Upper lobe of left lung (tissue), 6 donors: Measurements from ENCODE around the gene CCDC136. TPM values are rescaled to one million over a fixed set of nuclear protein-coding genes. Genes with fewer than 3 reads are reported as not detected.

Source experiments
- ATAC-seq, 2 donors: fragments of 200-7000 bp; cut with Tn5 transposase; one replicate each; pipeline ENCODE4 v1.9.1; 2022; ENCODE audit warnings: mild to moderate bottlenecking in 2 of 2, moderate library complexity in 2 of 2; ENCODE audit not compliant: low FRiP score in 2 of 2
- DNase-seq, 2 donors: peaks; one replicate each; pipeline ENCODE4 v3.0.0-alpha.2; 2019 to 2020
- H3K27ac ChIP-seq, 4 donors: fragments of 200-600 bp; sonication (generic); one replicate each; pipeline ENCODE4 v1.5.1; 2016 to 2019
- H3K27me3 ChIP-seq, 4 donors: fragments of 200-600 bp; sonication (generic); one replicate each; pipeline ENCODE4 v1.5.1; 2017 to 2019
- H3K36me3 ChIP-seq, 4 donors: fragments of 200-600 bp; sonication (generic); one replicate each; pipeline ENCODE4 v1.5.1; 2016 to 2019
- H3K4me1 ChIP-seq, 4 donors: fragments of 200-600 bp; sonication (generic); one replicate each; pipeline ENCODE4 v1.5.1; 2018 to 2019
- H3K4me3 ChIP-seq, 4 donors: fragments of 200-600 bp; sonication (generic); one replicate each; pipeline ENCODE4 v1.5.1; 2017 to 2019; ENCODE audit warnings: mild to moderate bottlenecking in 2 of 4, moderate library complexity in 1 of 4
- H3K9me3 ChIP-seq, 4 donors: fragments of 200-600 bp; sonication (generic); one replicate each; pipeline ENCODE4 v1.5.1; 2018 to 2019
- CTCF ChIP-seq, 6 experiments: fragments of 450-650 bp in 4 of 6; fragments of 200-600 bp in 2 of 6; sonication (generic) in 2 of 6; IDR thresholded peaks; one replicate each; pipeline ENCODE4 v1.5.1; 2016 to 2019; ENCODE audit warnings: antibody characterized with exemption in 6 of 6
- EP300 ChIP-seq, 4 donors: sonication (generic); formaldehyde crosslinking; IDR thresholded peaks; one replicate each; pipeline ENCODE4 v1.5.1; 2017; ENCODE audit warnings: antibody characterized with exemption in 4 of 4, control low read depth in 2 of 4
- POLR2A ChIP-seq, 4 donors: fragments of 450-650 bp; IDR thresholded peaks; one replicate each; pipeline ENCODE4 v1.5.1; 2016 to 2017; ENCODE audit warnings: antibody characterized with exemption in 4 of 4, mild to moderate bottlenecking in 2 of 4
- POLR2AphosphoS5 ChIP-seq, 2 donors: sonication (generic); formaldehyde crosslinking; IDR thresholded peaks; one replicate each; pipeline ENCODE4 v1.5.1; 2017; ENCODE audit warnings: antibody characterized with exemption in 2 of 2
- WGBS, 2 donors: methylation state at CpG; one replicate each; pipeline ENCODE4 v1.1.5; 2017 to 2018; 5-methylcytosine and 5-hydroxymethylcytosine counted together
- total RNA-seq, 6 donors: library from RNA; depleted of rRNA in 4 of 6; stranded (reverse); fragments of >200 nt in 4 of 6; gene quantifications; one replicate each; pipeline versions ENCODE4 v1.1.0 to v1.2.1, GENCODE V29; 2016 to 2021
- donor health status: DM: no; HTN: no; CAD: no; lungs with moderate emphysema.
- donor health status: DM: no; HTN: yes; CAD: no; lungs with severe emphysema.

The CCDC136 gene
- total RNA-seq, 6 donors from 2014 or later, result 0.46 to 7.2 (median 2.2) TPM

GRCh38 chr7:128839751-128840177 lies 48.0 kb downstream of the CCDC136 start:
- TF ChIP-seq POLR2A (IDR thresholded peaks at IDR 0.05) (no peak), POLR2AphosphoS5 (IDR thresholded peaks at IDR 0.05) (no peak), EP300 (IDR thresholded peaks at IDR 0.05) (no peak), CTCF (IDR thresholded peaks at IDR 0.05) (no peak)
- H3K4me3 ChIP-seq, result no peak overlapping the region
- no peaks in the 10 kb centered on the region for H3K4me1 ChIP-seq
- H3K27ac ChIP-seq, result no peak overlapping the region
- DNase-seq (peak in 1 of 2 donors; percentile 72), ATAC-seq (no peak)
- no peaks in the 10 kb centered on the region for H3K27me3 ChIP-seq
- no peaks in the 10 kb centered on the region for H3K9me3 ChIP-seq
- H3K36me3 ChIP-seq, result no peaks in the 10 kb centered on the region
- 76 to 85% methylated on average over 7 to 13 of the region's 13 CpGs for WGBS, 2 donors

DNA sequence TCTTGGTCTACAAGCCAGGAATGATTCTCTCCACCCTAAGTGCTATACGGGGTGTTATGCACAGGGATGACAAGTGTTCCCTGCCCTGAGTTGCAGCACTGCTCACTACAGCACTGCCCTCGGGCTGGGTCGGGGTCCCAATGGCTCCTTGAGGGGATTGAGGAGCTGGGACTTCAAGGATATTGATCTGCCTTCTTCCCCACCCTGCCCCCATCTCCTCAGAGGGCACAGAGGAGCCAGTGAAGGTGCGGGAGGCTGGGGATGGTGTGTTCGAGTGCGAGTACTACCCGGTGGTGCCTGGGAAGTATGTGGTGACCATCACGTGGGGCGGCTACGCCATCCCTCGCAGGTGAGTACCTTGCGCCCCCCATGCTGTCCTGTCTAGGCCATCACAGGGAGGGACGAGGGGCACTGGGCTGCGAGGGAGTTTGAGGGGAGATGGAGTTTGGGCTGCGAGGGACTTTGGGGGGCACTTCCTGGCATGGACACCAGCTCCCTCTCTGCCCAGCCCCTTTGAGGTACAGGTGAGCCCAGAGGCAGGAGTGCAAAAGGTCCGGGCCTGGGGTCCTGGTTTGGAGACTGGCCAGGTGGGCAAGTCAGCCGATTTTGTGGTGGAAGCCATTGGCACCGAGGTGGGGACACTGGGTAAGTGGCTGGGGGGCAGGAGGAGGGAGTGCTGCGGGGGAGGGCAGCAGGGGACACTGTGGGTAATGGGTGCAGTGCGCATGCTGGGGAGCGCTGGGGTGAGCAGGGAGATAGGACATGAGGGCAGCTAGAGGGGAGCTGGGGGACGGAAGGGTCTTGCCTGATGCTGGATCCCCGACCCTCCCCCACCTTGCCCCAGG lies 48.8 kb downstream of the CCDC136 start:
- ATAC-seq, result no peak
- no peak overlapping the region for H3K4me3 ChIP-seq
- H3K27ac ChIP-seq, result no peak overlapping the region
- H3K4me1 ChIP-seq, result no peaks in the 10 kb centered on the region
- WGBS, 2 donors, result 86 to 92% methylated on average over 19 to 23 of the region's 23 CpGs
- peak in 1 of 2 donors; percentile 53 for DNase-seq
- no peaks in the 10 kb centered on the region for H3K9me3 ChIP-seq
- no peaks in the 10 kb centered on the region for H3K36me3 ChIP-seq
- H3K27me3 ChIP-seq, result no peaks in the 10 kb centered on the region
- TF ChIP-seq POLR2AphosphoS5 (IDR thresholded peaks at IDR 0.05) (no peak), EP300 (IDR thresholded peaks at IDR 0.05) (no peak), CTCF (IDR thresholded peaks at IDR 0.05) (no peak), POLR2A (IDR thresholded peaks at IDR 0.05) (no peak)

GRCh38 chr7:128841171-128841690 lies 49.5 kb downstream of the CCDC136 start:
- Histone ChIP-seq H3K36me3 (no peaks in the 10 kb centered on the region), H3K27ac (no peak overlapping the region), H3K27me3 (no peaks in the 10 kb centered on the region), H3K9me3 (no peaks in the 10 kb centered on the region), H3K4me1 (no peaks in the 10 kb centered on the region), H3K4me3 (no peak overlapping the region)
- DNase-seq (peak in 1 of 2 donors; percentile 56), ATAC-seq (no peak)
- no peak for TF ChIP-seq CTCF (IDR thresholded peaks at IDR 0.05)
- no peak for TF ChIP-seq POLR2A (IDR thresholded peaks at IDR 0.05)
- TF ChIP-seq POLR2AphosphoS5 (IDR thresholded peaks at IDR 0.05), result no peak
- no peak for TF ChIP-seq EP300 (IDR thresholded peaks at IDR 0.05)
- WGBS, 2 donors, result 86% methylated on average over 6 to 17 of the region's 17 CpGs

DNA sequence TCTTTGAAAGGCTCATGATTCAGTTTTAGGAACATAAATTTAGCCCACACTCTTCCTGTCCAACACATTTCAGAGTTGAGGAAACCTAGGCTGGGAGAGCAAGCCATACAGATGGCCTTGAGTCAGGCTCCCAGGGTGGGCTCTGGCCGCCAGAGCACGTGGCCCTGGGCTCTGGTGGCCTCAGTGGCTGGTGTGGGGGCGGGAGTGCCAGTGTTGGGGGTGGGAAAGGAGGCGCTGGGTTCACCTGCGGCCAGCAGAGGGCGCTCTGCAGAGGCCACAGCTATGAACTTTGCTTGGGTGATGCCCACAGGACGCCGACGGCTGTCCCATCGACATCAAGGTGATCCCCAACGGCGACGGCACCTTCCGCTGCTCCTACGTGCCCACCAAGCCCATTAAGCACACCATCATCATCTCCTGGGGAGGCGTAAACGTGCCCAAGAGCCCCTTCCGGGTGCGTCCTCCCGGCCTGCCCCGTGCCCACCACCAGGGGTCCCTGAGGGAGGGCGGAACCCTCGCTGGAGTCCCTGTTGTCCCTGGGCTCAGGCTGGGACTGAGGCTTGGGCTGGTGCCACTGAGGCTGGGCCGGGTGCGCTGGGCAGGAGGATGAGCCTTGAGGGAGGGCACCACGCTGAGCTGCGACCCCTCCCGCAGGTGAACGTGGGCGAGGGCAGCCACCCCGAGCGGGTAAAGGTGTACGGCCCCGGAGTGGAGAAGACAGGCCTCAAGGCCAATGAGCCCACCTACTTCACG lies 50.3 kb downstream of the CCDC136 start:
- WGBS, 2 donors, result 57 to 73% methylated on average over 1 to 35 of the region's 35 CpGs
- Histone ChIP-seq H3K36me3 (no peaks in the 10 kb centered on the region), H3K4me1 (no peaks in the 10 kb centered on the region), H3K27me3 (no peaks in the 10 kb centered on the region), H3K9me3 (no peaks in the 10 kb centered on the region), H3K4me3 (no peak overlapping the region), H3K27ac (no peak overlapping the region)
- ATAC-seq (peak in 1 of 2 donors; percentile 60), DNase-seq (peak; percentile 48 to 88)
- peak; percentile 41 to 74 (median 54) for TF ChIP-seq CTCF (IDR thresholded peaks at IDR 0.05)
- TF ChIP-seq POLR2A (IDR thresholded peaks at IDR 0.05), result no peak
